ENCODE results near the gene RBM19. TPM values are rescaled to one million over a fixed set of nuclear protein-coding genes. Genes with fewer than 3 reads are reported as not detected.

Gene RBM19
- total RNA-seq, 2 donors from 2014 or later: 39.9 to 54.3 TPM

GRCh38 chr12:113770389-113770865, 195.7 kb downstream of the RBM19 start:
- TF ChIP-seq CTCF (IDR thresholded peaks at IDR 0.05): no peak
- H3K36me3 ChIP-seq: no peaks in the 10 kb centered on the region
- no peaks in the 10 kb centered on the region for H3K9me3 ChIP-seq
- H3K27ac ChIP-seq: no peak overlapping the region
- ATAC-seq (ENCODE audit: insufficient number of reproducible peaks, low FRiP score, low read depth) (no peak), DNase-seq (ENCODE audit: low spot score) (no peak)
- no peaks in the 10 kb centered on the region for H3K4me1 ChIP-seq (ENCODE audit: control insufficient read depth in 1 of 2, low read depth in 2 of 2)
- no peak overlapping the region for H3K4me3 ChIP-seq
- H3K27me3 ChIP-seq (replicated peaks; ENCODE audit: insufficient read depth): no peaks in the 10 kb centered on the region

DNA sequence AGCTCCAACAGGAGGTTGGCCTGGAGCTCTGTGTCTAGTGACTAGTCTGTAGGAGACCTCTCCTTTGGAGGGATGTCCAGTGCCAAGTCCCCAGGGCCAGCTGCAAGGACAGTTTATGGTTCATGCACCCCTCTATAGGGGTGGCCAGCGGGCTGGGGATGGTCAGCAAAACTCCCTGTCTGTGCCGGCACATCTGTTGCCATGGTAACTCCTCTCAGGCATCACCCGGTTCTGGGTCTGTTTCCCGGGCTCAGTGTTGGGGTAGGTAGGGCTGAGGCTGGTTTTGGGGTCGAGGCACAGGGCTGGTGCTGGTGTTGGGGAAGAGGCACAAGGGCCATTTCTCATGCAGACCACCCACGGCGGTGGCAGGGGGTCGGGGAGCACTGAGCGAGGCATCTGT, 196.8 kb downstream of the RBM19 start:
- no peak overlapping the region for H3K27ac ChIP-seq
- no peak for DNase-seq (ENCODE audit: low spot score)
- no peak overlapping the region for H3K4me3 ChIP-seq
- no peaks in the 10 kb centered on the region for H3K36me3 ChIP-seq
- H3K9me3 ChIP-seq: no peaks in the 10 kb centered on the region
- H3K27me3 ChIP-seq (replicated peaks; ENCODE audit: insufficient read depth): peaks cover 4% of the 10 kb centered on the region
- ATAC-seq (ENCODE audit: insufficient number of reproducible peaks, low FRiP score, low read depth): no peak
- H3K4me1 ChIP-seq (ENCODE audit: control insufficient read depth in 1 of 2, low read depth in 2 of 2): no peaks in the 10 kb centered on the region
- no peak for TF ChIP-seq CTCF (IDR thresholded peaks at IDR 0.05)

DNA sequence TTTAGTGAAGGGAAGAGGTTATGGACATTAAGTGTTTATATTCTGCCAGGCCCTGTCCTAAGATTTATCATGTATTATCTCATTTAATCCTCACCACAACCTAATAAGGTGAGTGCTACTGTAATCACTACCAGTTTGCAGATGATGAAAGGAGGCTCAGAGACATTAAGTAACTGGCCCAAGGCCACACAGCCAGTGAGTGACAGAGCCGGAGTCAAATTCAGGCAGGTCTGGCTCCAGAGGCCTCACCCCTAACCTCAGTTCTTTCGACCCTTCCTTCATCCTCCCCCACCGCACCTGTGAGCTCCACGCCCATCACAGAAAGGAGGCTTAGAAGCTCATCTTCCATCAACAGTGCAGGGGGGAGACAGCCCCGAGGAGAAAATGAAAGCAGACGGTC, 197.3 kb downstream of the RBM19 start:
- Histone ChIP-seq H3K4me1 (ENCODE audit: control insufficient read depth in 1 of 2, low read depth in 2 of 2) (no peaks in the 10 kb centered on the region), H3K4me3 (no peak overlapping the region), H3K9me3 (no peaks in the 10 kb centered on the region), H3K36me3 (no peaks in the 10 kb centered on the region), H3K27me3 (replicated peaks; ENCODE audit: insufficient read depth) (peaks cover 4% of the 10 kb centered on the region), H3K27ac (no peak overlapping the region)
- TF ChIP-seq CTCF (IDR thresholded peaks at IDR 0.05): no peak
- no peak for ATAC-seq (ENCODE audit: insufficient number of reproducible peaks, low FRiP score, low read depth)
- DNase-seq (ENCODE audit: low spot score): no peak

DNA sequence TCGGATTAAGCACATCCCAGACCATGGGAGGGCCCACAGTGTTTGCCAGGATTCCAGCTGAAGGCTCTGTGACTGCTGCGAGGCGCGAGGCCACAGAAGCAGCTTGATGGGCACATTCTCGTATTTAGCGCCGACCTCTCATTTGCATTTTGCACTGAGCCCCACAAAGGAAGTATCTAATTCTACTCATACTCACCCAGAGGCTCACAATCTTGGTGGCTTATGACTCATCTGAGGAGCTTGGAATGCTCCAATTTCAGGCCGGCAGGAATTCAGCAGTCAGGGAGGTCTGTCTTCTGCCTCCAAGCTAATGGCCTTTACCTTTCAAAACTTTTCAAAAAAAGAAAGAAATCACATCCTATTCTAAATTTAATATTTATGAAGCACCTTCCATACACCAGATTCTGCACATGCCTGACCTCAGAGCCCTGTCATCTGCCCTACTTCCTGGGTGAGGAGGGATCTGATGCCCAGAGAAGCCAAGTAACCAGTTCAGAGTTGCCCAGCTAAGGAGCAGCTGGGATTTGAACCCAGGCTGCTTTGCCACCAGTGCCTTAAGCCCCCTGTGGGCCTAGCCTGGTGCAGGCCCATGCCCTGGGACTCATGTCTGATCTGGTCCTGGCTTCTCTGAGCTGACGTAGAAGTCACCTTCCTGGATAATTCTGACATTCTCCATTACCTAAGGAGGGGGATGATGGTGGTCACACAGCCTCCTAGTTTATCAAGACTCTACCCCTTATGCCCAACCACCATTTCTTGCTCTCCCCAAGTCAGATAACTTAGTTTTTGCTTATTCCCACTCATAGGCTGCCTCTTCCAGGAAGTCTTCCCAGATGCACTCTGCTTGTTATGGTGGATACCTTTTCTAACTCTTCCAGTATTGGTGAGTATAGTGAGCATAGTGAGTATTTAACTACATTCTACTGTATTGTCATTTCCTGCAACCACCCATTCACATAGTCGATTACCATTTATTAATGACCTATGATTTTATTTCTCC, 198.9 kb downstream of the RBM19 start:
- Histone ChIP-seq H3K4me3 (no peak overlapping the region), H3K27me3 (replicated peaks; ENCODE audit: insufficient read depth) (peaks cover 4% of the 10 kb centered on the region), H3K27ac (no peak overlapping the region), H3K9me3 (no peaks in the 10 kb centered on the region), H3K4me1 (ENCODE audit: control insufficient read depth in 1 of 2, low read depth in 2 of 2) (no peaks in the 10 kb centered on the region), H3K36me3 (no peaks in the 10 kb centered on the region)
- ATAC-seq (ENCODE audit: insufficient number of reproducible peaks, low FRiP score, low read depth): no peak
- no peak for TF ChIP-seq CTCF (IDR thresholded peaks at IDR 0.05)
- no peak for DNase-seq (ENCODE audit: low spot score)
